ENCODE data around the gene METAP1D.
A peak's percentile ranks its signal among the peaks of the same experiment; 100 is the strongest.
"Not testable (repeated sequence)": the region's sequence is repeated elsewhere in the genome, so short reads cannot be mapped to it uniquely, and the experiment has no call there.

Gene METAP1D

DNA sequence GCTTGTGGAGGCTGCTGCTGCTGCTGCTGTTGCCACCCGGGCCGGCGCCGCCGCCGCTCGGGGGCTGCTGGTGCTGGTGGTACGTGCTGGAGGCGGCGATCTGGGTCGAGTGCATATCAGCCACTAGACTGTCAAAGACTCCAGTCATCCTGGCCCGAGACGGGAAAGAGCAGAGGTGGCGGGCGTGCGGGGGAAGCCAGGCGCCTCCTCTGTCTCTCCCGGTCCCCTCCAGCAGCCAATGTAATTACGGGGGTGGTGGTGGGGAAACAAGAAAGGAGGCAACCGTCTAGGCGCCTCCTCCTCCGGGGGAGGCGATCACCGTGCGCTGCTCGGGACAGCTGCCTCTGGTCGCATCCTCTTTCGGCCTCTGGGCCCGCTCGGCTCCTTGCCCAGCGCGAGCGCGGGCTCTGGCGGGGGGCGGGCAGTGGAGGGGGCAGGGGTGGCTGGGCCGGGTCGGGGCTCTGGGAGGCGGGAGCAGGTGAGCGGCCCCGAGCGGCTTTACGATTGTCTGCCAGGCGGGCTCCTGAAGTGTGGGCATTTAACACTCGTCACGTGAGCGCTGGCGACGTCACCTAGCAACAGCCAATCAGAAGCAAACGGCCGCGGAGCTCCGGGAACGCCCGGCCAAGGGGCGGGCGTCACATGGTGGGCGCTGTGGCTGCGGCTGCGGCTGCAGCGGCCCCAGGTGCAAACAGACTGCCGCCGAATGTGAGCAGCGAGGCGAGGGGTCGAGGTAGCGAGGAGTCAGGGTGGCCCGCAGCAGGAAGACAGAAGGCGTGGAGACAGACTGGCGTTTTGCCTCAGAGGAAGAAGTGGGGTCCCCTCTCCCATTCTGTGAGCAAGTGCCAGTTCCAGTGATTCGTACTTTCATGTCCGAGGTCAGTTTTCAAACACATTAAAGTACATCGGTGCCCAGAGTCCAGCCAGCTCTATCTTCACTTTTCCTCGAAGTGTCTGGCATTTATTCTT is 102.9 kb downstream of the METAP1D start, which contains the start of gene DLX2:
Gene DLX2, minus strand, starts transcription at position 510 of the 969 bp plus-strand sequence. Its CDS starts 362 bp downstream, at position 148.
- peak; percentile 44 for DNase-seq (ENCODE audit: low read depth)

DNA sequence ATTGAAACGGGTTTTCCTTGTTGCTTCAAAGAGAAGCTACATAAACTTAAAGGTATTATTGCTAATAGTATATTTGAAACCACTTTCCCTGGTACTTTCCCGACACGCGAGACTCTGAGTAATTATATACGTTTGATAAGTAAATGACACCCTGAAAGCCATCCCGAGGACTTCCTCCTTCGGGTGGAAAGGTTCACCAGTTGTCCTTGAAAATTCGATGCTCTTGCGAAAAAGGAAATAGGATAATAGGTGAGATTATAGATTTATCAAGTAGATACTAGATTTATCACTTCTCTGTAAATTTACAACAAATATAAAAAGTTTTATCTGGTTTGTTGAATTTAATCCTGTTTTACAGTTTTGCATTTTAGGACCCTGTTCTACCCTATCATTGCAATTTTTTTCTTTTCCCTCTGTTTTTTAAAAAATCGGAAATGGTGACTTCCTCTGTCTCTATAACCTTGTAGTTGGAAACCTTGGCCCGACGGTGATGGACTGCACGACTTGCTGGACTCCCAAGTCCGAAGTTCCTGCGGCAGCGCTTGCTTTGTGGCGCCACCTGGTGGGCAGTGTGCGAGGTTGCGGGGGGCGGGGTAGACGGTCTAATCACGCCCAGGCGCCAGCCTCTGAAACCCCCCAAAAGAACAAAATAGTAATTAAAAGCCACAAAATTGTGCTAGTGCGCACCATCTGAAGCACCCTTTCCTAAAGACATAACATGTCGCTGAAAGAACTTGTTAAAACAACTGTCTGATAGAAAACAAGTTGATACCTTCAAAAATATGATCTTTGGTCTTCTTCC is 103.9 kb downstream of the METAP1D start:
- DNase-seq (ENCODE audit: low read depth) = peak; percentile 65

DNA sequence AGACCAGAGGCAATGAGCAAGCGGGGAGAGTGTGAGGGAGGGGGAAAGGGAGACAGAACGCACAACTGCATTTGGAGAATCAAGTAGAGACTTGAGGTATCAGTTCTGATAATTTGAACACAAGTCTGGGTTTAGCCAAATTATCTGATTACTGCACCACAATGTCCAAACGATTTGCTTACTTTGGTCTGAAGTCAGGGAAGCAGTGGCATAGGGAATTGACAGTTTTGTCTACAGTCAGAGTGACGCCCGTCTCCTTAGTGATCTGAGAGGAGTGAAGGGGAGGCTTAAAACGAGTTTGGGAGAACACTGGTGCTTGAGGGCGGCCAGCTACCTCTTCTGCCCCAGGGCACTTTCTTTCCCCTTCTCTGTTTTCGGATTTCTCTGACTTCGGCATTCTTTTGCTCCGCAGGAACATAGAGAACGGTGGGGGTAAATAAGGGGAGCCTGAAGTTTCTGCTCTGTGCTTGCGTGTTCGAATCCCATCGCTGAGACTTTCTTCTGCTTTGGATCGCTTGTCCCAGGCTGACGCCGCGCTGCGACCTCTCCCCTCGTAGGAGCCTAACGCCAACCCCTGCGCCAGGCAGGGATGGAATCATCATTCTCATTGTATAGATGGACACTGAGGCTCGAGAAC is 105.8 kb downstream of the METAP1D start:
- no peak for DNase-seq (ENCODE audit: low read depth)

DNA sequence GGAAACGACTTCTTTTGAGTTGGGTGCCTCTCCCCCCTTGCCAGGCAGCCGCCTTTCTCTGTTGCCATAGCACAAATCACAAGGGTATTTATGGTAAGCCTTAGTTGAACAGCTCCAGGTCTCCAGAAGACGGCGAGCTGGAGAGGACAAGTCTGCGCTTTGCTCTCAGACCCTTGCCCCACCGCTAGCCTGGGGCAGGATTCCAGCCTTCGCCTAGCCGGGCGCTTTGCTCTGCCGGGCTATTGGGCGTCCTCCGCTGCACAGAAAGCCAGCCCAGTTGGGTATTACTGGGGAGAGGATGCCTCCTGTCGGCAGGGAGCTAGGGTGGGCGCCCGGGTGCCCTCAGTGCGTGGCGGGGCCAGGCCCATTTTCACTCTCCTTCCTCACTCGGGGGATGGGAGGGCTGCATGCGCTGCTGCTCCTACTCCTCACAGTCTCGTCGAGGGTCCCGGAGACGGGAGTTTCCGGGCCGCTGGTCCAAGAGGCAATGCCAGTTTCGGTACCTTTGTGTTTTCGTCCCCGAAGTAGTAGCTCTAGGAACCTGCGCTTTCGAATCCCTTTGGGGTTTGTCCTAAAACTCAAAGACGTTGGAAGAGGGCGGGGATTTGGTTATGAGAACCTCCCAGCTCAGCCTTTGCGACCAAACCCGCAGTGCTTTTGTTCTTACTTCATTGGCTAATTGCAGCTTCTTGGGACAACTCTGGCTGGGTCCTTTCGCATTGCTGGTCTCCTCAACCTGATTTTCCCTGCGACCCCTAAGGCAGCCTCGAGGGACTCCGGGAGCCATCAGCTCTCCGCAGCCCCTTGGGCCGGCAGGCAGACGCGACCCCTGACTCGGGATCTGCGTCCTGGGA is 106.6 kb downstream of the METAP1D start:
- no peak for DNase-seq (ENCODE audit: low read depth)

DNA sequence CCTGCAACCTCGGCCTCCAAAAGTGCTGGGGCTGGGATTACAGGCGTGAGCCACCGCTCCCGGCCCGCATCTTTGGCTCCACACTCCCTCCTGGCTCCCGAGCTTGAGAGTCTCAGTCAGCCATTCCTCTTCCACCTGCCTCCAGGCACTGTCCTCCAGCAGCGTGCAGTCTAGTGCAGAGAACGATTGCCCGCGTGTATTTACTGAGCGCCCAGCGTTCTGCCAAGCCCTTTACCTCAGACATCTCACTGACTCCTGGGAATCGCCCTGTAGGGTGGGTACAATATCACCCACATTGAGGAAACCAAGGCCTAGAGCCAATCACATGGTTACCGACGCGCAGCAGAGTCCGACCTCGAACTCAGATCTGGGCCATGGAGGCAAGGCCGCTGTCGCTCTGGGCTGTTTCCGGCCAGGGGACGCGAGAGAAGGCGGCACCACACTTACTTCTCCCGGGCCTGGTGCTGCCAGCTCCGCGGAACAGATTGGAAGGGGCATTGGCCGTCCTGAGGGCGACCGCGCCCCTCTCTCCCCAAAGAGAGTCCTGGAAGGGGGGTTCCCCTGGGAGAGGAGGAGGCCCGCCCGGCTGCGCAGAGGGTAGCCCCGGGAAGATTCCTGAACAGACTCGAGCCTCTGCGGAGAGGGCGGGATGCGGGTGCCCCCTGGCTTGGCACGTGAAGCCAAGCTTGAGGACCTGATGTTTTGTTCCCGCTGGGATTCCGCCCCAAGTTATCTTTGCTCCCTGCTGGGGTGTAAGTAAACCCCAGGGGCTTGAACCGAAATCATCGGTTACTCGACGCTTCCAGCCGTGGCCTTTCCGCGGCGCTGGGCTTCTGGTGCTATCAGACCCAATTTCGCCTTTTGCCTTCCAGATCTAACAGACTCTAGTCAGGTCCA is 108.2 kb downstream of the METAP1D start:
- DNase-seq (ENCODE audit: low read depth) = no peak

DNA sequence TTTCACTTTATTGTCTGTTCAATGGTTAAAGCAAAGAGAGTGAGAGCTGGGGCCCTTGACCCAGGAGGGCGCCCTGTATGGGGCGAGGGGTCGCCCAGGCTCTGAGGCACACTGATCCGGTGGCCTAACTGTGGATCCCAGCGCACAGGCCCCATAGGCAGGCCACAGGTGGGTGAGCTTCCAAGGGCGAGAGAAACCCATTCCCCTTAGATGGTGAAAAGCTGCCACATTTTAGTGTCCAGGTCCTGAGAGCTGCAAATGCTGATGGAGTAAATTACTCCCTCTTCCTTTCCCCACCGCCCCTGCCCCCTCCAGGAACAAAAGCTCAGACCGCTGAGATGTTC is 108.8 kb downstream of the METAP1D start:
- no peak for DNase-seq (ENCODE audit: low read depth)

DNA sequence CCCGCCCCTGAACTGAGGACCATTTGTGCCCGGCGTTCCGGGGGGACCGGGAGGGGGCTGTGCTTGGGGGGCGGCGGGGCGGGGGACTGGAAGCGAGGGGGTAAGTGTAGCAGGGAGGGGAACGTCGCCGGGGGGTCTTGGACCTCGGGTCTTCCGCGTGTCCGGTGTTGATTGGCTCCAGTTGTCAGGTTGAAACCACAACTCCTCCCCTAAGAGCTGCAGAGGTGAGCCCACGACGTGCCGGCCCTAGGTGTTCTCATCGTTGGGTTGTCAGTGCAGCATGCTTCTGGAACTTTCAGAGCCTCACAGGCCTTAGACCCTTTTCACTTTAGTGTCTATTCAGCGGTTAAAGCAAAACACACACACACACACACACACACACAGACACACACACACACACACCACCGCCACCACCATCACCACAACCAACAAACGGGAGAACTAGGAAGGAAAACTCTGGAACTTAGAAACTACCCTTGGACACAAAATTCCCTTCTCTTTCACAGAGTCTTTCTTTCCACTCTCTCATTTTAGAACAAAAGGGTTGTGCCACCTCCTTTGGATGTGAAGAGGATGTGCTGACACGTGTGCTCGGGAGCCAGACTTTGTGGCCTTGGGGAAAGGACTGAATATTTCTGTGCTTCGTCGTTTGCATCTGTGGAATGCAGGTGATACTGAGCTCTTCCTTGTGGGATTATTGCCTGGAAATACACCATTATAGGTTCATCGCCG is 109.7 kb downstream of the METAP1D start:
- no peak for DNase-seq (ENCODE audit: low read depth)

DNA sequence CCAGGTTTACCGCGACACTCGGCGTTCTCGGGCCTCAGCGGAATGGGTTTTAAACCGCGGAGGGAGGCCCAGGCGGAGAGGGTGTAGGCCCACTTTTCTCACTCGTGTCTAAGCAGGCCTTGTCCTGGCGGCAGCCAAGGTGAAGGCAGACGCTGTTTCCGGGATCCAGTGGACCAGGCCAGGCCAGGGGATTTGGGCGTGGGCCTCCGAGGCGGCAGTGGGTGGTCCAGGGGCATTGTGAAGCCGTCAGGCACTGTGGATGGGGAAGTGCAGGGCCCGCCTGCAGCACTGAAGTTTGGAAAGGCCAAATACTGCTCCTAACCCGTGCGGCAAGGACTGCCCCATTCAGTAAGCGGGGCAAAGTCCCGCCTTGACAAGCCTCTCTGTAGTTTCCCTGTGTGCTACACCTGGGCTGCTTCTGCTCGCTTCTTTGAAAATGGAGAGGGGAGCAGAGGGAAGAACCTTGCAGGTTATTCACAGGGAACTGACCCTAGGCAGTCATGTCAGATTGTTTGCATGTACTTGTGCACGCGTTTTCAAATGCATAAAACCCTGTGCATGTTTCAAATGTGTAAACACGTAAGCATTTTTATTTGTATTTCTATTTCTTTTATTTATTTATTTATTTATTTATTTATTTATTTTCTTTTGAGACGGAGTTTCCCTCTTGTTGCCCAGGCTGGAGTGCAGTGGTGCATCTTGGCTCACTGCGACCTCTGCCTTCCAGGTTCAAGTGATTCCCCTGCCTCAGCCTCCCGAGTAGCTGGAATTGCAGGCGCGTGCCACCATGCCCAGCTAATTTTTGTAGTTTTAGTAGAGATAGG is 110.4 kb downstream of the METAP1D start:
- DNase-seq (ENCODE audit: low read depth) = no peak

DNA sequence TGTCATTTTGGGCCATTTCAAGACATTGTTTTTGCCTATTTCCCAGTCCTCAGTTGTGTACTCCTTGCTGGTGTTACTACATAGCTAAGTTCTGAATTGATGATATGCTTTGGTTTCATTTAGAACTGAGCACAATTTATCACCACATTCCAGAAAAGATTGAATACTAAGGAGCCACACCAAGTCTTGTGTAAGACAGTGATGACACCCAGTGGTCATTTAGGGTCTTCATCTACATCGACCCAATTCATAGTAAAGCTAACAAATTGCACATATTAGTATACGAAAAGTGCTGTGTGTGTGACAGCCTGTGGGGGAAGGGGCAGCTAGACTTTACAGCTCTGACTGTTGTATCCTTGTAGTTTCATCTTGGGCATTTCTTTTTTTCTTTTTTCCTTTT is 113.9 kb downstream of the METAP1D start:
- no peak for DNase-seq (ENCODE audit: low read depth)

DNA sequence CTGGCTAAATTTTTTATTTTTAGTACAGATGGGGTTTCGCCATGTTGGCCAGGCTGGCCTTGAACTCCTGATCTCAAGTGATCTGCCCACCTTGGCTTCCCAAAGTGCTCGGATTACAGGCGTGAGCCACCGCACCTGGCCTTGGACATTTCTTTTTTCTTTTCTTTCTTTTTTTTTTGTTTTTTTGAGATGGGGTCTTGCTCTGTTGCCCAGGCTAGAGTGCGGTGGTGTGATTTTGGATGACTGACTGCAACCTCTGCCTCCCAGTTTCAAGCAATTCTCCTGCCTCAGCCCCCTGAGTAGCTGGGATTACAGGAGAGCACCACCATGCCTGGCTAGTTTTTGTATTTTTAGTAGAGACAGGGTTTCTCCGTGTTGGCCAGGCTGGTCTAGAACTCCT is 114.4 kb downstream of the METAP1D start:
- not testable (repeated sequence) for DNase-seq (ENCODE audit: low read depth)

DNA sequence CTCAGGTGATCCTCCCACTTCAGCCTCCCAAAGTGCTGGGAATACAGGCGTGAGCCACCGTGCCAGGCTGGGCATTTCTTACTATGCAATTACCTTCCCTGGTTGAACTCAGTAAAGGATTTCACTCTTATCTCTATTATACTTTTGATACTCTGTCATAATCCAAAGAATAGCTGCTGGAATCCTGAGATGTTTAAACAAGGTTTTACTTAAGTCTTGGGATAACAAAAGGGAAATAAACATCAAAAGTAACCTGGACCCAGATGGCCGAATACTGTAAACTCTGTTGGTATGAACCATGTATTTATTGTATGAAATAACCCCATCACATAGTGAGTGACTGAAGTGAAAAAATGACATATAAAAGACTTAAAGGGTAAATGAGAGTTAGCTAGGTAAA is 114.8 kb downstream of the METAP1D start:
- DNase-seq (ENCODE audit: low read depth) = no peak

DNA sequence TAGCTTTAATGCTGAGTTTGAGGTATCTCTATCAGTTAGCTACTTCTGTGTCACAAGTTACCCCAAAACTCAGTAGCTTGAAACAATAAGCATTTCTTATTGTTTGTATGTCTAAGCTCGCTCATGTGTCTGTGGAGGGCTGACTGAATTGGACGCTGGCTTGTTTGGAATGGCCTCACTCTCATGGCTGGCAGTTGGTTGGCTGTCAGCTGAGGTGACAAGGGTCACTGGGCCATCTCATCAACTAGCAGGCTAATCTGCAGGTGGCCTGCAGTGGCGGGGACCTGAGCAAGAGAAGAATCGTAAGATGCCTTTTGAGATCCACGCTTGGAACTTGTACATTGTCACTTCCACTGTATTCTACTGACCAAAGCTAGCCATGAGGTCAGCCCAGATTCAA is 116.4 kb downstream of the METAP1D start:
- no peak for DNase-seq (ENCODE audit: low read depth)

DNA sequence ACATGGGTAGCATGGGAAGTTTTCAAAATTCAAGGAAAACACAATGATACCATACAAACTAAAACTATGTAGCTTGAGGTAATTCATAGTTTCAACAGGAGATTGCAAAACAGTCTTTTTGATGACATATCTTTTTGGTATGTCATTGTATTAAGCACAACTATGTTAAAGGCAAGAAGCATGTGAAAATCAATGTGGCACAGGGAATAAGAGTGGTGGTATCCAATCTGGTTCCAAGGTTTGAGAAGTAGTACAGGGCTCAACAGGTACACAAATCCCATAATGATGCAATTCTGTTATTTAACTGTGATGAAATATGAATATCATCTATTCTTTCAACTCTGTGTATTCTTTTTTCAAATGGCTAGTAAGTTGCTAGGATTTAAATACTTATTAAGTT is 119.3 kb downstream of the METAP1D start:
- DNase-seq (ENCODE audit: low read depth) = no peak

DNA sequence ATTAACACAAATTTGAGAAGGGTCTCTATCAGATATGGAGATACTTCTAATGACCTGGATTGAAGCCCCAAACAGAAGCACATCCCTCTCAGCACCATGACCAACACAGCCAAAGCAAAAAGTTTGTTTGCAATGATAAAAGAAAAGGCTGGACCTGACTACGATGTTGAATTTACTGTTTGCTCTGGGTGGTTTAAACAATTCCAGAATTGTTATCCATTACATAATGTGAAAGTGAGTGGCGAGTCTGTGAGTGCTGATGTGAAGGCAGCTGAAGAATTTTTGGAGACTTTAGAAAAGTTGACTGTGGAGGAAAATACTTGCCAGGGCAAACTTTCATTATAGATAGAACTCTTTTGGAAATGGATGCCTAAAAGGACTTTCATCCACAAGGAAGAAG is 120.4 kb downstream of the METAP1D start:
- no peak for DNase-seq (ENCODE audit: low read depth)

DNA sequence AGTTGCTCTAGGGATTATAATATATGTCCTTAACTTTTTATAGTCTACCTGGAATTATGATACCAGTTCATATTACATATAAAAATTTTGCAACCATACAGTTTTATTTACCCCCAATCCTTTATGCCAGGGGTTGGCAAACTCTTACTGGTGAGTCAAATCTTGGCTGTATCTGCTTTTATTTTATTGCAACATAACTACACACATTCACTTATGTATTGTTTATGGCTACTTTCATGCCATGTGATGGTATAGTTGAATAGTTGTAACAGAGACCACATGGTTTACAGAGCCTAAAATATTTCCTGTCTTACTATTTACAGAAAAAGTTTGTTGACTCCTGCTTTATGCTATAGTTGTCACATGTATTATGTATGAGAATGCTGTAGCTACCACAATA is 128.7 kb downstream of the METAP1D start:
- DNase-seq (ENCODE audit: low read depth) = no peak

DNA sequence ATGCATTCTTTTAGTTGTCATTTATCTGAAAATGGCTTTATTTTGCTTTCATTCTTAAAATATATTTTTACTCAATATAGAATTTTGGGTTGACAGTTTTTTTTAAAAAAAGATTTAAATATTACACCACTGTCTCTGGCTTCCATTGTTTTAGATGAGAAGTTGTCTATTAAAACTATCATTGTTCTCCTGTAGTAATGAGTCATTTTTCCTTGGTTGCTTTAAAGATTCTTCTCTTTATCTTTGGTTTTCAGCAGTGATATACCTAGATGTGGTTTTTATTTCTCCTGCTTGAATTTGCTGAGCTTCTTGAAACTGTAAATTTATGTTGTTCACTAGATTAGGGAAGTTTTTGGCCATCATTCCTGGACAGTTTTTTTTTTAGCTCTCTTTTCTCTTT is 129.7 kb downstream of the METAP1D start:
- DNase-seq (ENCODE audit: low read depth) = no peak
